Measurements from ENCODE around the gene THY1.
"Not testable (repeated sequence)": the region's sequence is repeated elsewhere in the genome, so short reads cannot be mapped to it uniquely, and the experiment has no call there.

THY1 gene

GRCh38 chr11:119417726-119418540, 5.0 kb downstream of the THY1 start:
- DNase-seq = no peak

- no peak for DNase-seq
Observed at GRCh38 chr11:119416606-119417580, 6.1 kb downstream of the THY1 start.

DNA sequence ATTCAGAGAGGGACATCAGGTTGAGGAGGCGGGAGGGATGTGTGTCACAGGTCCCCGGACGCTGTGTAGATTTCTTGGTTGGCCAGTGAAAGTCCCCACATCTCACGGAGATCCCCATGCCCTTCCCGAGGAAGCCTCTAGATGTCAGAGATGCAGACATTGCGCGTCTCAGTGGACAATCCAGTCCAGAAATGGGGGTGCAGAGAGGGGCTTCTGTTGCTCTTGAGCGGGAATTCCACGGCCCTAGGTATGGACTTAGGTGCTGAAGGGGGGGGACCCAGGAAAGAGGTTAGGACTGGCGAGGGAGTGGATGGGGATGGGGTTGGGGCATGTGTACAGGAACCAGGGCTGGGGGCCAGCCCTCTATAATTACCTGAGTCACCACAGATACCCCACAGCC, 7.0 kb downstream of the THY1 start:
- DNase-seq = no peak

DNA sequence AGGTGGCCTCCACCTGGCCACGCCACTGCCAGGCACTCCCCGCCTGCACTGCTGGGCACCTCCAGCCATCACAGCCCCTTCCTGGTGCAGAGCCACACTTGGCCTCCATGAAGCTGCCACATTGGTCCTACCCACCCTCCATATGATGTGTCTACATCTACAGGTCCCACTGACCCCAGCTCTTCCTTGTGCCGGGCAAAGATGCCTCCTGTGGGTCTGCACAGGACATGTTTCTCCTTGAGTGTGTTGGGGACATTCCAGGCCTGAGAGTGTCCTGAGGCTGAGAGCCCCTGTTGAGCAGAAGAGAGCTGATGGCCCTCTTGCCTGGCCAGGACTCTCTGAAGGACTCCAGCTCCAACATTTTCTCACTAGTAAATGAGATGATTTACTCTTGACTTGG, 7.5 kb downstream of the THY1 start:
- DNase-seq = no peak

DNA sequence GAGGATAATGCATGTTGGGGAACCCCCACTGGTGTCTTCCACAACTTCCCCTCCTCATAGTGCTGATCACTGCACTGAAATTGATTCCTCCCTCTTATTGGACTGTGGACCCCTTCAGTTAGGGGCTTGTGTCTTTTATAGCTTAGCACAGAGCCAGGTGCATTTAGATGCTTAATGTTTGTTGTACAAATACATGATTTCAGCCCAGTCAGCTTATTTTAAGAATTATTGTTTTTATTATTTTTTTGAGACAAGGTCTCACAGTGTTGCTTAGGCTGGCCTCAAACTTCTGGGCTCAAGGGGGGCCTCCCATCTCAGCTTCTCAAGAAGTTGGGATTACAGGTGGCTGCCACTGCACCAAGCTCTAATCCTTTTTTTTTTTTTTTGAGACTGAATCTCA, 8.2 kb downstream of the THY1 start:
- no peak for DNase-seq

- no peak for DNase-seq
Observed at GRCh38 chr11:119414321-119414720, 8.7 kb downstream of the THY1 start.

DNA sequence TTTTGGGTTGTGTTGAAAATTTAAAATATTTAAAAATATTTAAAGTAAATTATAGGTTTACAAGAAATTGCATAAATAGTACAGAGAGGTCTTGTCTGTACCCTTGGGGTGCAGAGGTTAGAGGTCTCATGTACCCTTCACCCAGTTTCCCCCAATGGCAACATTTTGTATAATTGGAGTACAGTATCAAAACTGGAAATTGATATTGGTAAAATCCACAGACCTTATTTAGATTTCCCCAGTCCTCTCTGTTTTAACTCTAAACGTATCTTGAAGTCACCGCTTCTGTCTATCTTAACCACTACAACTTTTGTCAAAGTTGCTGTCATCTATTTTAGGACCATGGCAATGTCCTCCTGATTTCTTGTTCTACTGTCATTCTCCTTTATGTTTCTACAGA, 10.9 kb downstream of the THY1 start:
- DNase-seq = no peak

GRCh38 chr11:119410501-119410900, 12.5 kb downstream of the THY1 start:
- DNase-seq = no peak

DNA sequence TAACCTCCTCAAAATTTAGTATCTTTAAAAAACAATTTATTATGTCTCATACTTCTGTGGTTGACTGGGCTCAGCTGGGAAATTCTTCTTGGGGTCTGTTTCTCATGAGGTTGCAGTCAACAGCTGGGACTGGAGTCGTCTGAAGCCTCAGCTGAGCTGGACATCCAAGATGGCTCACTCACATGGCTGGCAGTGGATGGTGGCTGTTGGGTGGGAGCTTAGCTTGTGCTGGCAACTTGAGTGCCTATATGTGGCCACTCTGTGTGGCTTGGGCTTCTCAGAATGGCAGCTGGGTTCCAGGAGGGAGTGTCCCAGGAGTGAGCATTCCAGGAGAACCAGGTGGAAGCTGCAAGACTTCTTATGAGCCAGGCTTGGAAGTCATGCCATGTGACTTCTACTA, 13.2 kb downstream of the THY1 start:
- no peak for DNase-seq

GRCh38 chr11:119406005-119406404, 17.0 kb downstream of the THY1 start:
- DNase-seq = no peak

GRCh38 chr11:119405448-119405847, 17.5 kb downstream of the THY1 start:
- DNase-seq = not testable (repeated sequence)

GRCh38 chr11:119404872-119405271, 18.1 kb downstream of the THY1 start:
- no peak for DNase-seq

DNA sequence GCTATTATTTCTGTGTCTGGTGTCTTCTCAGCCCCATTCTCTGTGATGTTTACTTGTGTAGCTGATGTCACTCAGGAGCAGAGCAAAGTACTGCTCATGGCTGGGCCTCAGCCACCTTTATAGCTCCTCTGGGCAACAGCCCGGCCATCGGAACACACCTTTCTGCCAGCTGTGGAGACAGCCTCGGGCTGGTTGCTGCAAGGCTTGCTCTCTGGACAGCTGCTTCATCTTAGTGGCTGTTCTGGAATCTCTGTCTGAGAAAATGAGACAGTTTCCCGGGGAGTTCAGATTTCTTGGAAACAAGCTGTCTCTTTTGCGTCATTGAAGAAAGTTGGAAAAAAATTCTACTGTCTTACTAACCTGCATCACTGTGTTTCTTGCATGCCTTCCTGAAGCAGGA, 20.0 kb downstream of the THY1 start:
- DNase-seq = no peak

DNA sequence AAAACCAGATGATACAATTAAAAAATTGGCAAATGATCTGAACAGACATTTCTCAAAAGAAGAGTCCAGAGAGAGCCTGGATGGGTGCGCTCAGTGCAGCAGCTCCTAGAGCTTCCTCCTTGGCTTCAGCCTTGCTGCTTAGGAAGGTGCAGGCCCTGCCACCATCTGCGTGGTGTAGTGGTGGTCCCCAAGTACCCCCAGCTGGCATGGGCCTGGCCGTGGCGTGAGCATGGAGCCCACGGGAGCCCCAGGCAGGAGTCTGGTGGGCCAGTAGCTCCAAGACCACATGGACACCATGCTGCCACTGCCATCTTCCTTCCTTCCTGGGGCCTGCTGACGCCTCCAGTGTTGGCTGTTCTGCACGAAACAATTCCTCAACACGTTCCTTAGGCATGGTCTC, 20.5 kb downstream of the THY1 start:
- DNase-seq = no peak

DNA sequence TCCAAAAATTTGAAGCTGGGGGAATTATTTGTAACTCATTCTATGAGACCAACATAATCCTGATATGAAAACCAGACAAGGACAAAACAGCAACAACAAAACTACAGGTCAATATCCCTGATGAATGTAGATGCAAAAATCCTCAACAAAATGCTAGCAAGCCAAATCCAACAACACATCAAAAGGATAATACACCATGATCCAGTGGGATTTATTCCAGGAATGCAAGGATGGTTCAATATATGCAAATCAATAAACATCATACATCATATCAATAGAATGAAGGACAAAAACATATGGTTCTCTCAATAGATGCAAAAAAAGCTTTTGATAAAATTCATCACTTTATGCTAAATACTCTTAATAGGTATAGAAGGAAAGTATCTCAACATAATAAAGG, 22.1 kb downstream of the THY1 start:
- DNase-seq = no peak

DNA sequence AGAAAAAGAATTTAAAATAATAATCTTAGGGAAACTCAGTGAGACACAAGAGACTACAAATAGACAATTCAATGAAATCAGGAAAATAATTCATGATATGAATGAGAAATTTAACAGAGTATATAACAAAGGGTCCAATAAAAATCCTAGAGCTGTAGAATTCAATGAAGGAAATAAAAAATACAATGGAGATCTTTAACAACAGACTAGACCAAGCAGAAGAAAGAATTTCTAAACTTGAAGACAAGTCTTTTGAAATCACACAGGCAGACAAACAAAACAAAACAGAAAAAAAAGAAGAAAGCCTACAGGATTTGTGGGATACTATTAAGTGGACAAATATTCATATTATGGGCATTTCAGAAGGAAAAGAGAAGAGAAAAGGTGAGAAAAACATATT, 25.2 kb downstream of the THY1 start:
- no peak for DNase-seq

GRCh38 chr11:119396835-119397234, 26.1 kb downstream of the THY1 start:
- no peak for DNase-seq

GRCh38 chr11:119391275-119391674, 31.7 kb downstream of the THY1 start:
- no peak for DNase-seq

- DNase-seq = no peak
Observed at GRCh38 chr11:119389611-119390254, 33.2 kb downstream of the THY1 start.

- no peak for DNase-seq
Observed at GRCh38 chr11:119388103-119388502, 34.9 kb downstream of the THY1 start.

DNA sequence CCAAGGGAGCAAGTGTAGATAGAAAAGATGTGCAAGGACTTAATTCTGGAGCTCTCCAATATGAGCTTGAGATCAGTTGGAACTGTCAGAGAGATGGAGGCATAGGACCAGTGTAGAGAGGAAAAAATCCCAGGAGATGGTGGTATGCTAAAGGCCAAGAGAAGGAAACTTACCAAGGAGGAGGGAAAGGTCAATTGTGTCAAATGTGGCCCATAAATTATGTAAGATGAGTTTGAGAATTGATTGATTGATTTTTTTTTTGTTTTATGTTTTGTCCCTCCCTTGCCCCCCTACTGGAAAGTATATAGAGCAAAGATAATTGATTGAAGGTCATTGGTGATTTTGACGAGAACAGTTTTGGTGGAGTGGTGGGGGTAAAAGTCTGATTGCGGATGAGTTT, 38.6 kb downstream of the THY1 start:
- DNase-seq = no peak

DNA sequence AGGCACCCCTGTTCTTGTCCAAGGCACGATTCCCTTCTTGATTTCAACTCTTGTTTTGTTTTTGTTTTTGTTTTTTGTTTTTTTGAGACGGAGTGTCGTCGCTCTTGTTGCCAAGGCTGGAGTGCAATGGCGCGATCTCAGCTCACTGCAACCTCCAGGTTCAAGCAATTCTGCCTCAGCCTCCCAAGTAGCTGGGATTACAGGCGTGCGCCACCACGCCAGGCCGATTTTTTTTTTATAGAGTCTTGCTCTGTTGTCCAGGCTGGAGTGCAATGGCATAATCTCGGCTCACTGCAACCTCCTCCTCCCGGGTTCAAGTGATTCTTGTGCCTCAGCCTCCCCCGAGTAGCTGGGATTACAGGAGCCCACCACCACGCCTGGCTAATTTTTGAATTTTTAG, 40.5 kb downstream of the THY1 start:
- DNase-seq = not testable (repeated sequence)

GRCh38 chr11:119382101-119382500, 40.9 kb downstream of the THY1 start:
- DNase-seq = no peak

Measured in GF-D8 (cell line).